ENCODE measurements around the gene CAPS.

GRCh38 chr19:5894704-5895349 lies 19.2 kb upstream of the CAPS start:
- TF ChIP-seq CTCF (IDR thresholded peaks at IDR 0.05) (no peak), POLR2A (IDR thresholded peaks at IDR 0.05) (no peak)
